Smooth muscle cell (in vitro differentiated cells): ENCODE data around the gene SYNGR4. TPM values are rescaled to one million over a fixed set of nuclear protein-coding genes. Genes with fewer than 3 reads are reported as not detected.
"Not testable (repeated sequence)": the region's sequence is repeated elsewhere in the genome, so short reads cannot be mapped to it uniquely, and the experiment has no call there.

ENCODE experiments used
- DNase-seq: peaks from one replicate; lab custom pipeline; 2025; ENCODE audit not compliant: unreplicated experiment; lab: John Stamatoyannopoulos, UW
- H2AFZ ChIP-seq: fragments of 200-600 bp; sonication (generic); 2 replicates; pipeline ENCODE4 v1.6.0; 2016; ENCODE audit warnings: antibody characterized with exemption, low read depth, mild to moderate bottlenecking
- H3F3A ChIP-seq: fragments of 200-600 bp; sonication (generic); 2 replicates; pipeline ENCODE4 v1.6.0; 2017; ENCODE audit warnings: antibody characterized with exemption, low read depth
- H3K27ac ChIP-seq: fragments of 200-600 bp; sonication (generic); 2 replicates; pipeline ENCODE4 v1.5.1; 2016; ENCODE audit warnings: low read depth, mild to moderate bottlenecking
- H3K27me3 ChIP-seq: fragments of 200-600 bp; sonication (generic); 2 replicates; pipeline ENCODE4 v1.6.1; 2016; ENCODE audit warnings: low read depth, mild to moderate bottlenecking
- H3K36me3 ChIP-seq: fragments of 200-600 bp; sonication (generic); 2 replicates; pipeline ENCODE4 v1.5.1; 2016; ENCODE audit warnings: low read depth
- H3K4me1 ChIP-seq: fragments of 200-600 bp; sonication (generic); 2 replicates; pipeline ENCODE4 v1.5.1; 2016; ENCODE audit warnings: low read depth
- H3K4me2 ChIP-seq: fragments of 200-600 bp; sonication (generic); 2 replicates; pipeline ENCODE4 v1.6.0; 2016; ENCODE audit warnings: mild to moderate bottlenecking
- H3K4me3 ChIP-seq: fragments of 200-600 bp; sonication (generic); 2 replicates; pipeline ENCODE4 v1.5.1; 2016; ENCODE audit warnings: mild to moderate bottlenecking
- H3K79me2 ChIP-seq: fragments of 200-600 bp; sonication (generic); 2 replicates; pipeline ENCODE4 v1.6.0; 2016; ENCODE audit warnings: low read depth, mild to moderate bottlenecking
- H3K9ac ChIP-seq: fragments of 200-600 bp; sonication (generic); 2 replicates; pipeline ENCODE4 v1.6.0; 2016; ENCODE audit warnings: low read depth
- H3K9me3 ChIP-seq: fragments of 200-600 bp; sonication (generic); replicated peaks from 2 replicates; pipeline ENCODE4 v1.5.1; 2016; ENCODE audit warnings: low read depth
- H4K20me1 ChIP-seq: fragments of 200-600 bp; sonication (generic); 2 replicates; pipeline ENCODE4 v1.6.0; 2016; ENCODE audit warnings: low read depth
- WGBS: methylation state at CpG from one replicate; pipeline ENCODE4 v1.1.7; 2016; ENCODE audit warnings: low lambda C conversion rate; 5-methylcytosine and 5-hydroxymethylcytosine counted together
- polyA plus RNA-seq: library from polyadenylated mRNA; unstranded; fragments of >200 nt; fragmentation: Nextera tagmentation; extraction: Ambion mirVana; gene quantifications from 2 replicates; pipeline ENCODE4 v1.2.1, GENCODE V29; 2016
- total RNA-seq: library from RNA; depleted of rRNA; stranded (reverse); fragments of >200 nt; gene quantifications from 2 replicates; pipeline ENCODE4 v1.2.3, GENCODE V29; 2014
- TF ChIP-seq, protein P1 (sequence below): fragments of 200-600 bp; sonication (generic); IDR thresholded peaks from 2 replicates; pipeline ENCODE4 v1.5.1; 2017; ENCODE audit warnings: borderline replicate concordance, mild to moderate bottlenecking, antibody characterized with exemption; ENCODE audit not compliant: insufficient read depth, poor library complexity, severe bottlenecking

SYNGR4 gene, protein sequence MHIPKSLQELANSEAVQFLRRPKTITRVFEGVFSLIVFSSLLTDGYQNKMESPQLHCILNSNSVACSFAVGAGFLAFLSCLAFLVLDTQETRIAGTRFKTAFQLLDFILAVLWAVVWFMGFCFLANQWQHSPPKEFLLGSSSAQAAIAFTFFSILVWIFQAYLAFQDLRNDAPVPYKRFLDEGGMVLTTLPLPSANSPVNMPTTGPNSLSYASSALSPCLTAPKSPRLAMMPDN
- not detected in 2 replicates for total RNA-seq
- 0.98 TPM in 1 of 2 replicates, not detected in the other for polyA plus RNA-seq

- H3K79me2 ChIP-seq, result no peaks in the 10 kb centered on the region
- peak within 1 kb of the TSS; percentile 54 for H3K4me3 ChIP-seq
- H3K4me2 ChIP-seq, result peak within 1 kb of the TSS; percentile 91
- no peaks in the 10 kb centered on the region for H3K9me3 ChIP-seq
- H3F3A ChIP-seq, result no peaks in the 10 kb centered on the region
- no peaks in the 10 kb centered on the region for H4K20me1 ChIP-seq
- no peaks in the 10 kb centered on the region for H3K36me3 ChIP-seq
- no peaks in the 10 kb centered on the region for H3K27me3 ChIP-seq
- TF ChIP-seq, protein P1, sequence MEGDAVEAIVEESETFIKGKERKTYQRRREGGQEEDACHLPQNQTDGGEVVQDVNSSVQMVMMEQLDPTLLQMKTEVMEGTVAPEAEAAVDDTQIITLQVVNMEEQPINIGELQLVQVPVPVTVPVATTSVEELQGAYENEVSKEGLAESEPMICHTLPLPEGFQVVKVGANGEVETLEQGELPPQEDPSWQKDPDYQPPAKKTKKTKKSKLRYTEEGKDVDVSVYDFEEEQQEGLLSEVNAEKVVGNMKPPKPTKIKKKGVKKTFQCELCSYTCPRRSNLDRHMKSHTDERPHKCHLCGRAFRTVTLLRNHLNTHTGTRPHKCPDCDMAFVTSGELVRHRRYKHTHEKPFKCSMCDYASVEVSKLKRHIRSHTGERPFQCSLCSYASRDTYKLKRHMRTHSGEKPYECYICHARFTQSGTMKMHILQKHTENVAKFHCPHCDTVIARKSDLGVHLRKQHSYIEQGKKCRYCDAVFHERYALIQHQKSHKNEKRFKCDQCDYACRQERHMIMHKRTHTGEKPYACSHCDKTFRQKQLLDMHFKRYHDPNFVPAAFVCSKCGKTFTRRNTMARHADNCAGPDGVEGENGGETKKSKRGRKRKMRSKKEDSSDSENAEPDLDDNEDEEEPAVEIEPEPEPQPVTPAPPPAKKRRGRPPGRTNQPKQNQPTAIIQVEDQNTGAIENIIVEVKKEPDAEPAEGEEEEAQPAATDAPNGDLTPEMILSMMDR, result no peak
- DNase-seq, result peak; percentile 92
- H3K4me1 ChIP-seq, result no peaks in the 10 kb centered on the region
- peak within 1 kb of the TSS; percentile 85 for H2AFZ ChIP-seq
- peak within 1 kb of the TSS; percentile 42 for H3K27ac ChIP-seq
- 6% methylated on average over 59 of the region's 59 CpGs for whole genome bisulfite sequencing
- peak within 1 kb of the TSS; percentile 41 for H3K9ac ChIP-seq
Observed at GRCh38 chr19:48363810-48364597, at the start of gene SYNGR4, which contains the start of gene TMEM143. Gene SYNGR4, plus strand, starts transcription at chr19:48364367. Its CDS starts 1,476 bp downstream, at chr19:48365843. Gene TMEM143, minus strand, starts transcription at chr19:48363940. Its CDS starts 20 bp downstream, at chr19:48363920.

DNA sequence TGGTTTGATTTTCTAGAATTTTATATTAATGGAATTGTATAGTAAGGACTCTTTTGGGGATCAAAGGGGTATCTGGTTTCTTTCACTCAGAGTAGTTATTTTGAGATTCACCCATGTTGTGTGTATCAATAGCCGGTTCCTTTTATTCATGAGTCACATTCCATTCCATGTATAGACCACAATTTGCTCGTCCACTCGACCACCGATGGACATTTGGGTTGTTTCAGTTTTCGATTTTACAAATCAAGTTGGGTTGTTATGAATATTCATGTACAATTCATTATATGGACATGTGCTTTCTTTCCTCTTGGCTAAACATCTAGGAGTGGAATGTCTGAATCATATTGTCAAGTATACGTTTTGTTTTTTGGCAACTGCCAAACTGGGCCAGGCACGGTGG is 48.5 kb upstream of the SYNGR4 start:
- H2AFZ ChIP-seq, result no peak overlapping the region
- H3K4me3 ChIP-seq, result no peak overlapping the region
- TF ChIP-seq, protein P1, result no peak
- peaks cover 4% of the 10 kb centered on the region for H3K4me1 ChIP-seq
- no peak for DNase-seq
- no peaks in the 10 kb centered on the region for H3K9me3 ChIP-seq
- no peak overlapping the region for H3K4me2 ChIP-seq
- 92% methylated on average over 7 of the region's 7 CpGs for WGBS
- H3K27me3 ChIP-seq, result no peaks in the 10 kb centered on the region
- no peaks in the 10 kb centered on the region for H4K20me1 ChIP-seq
- H3F3A ChIP-seq, result peaks cover 5% of the 10 kb centered on the region
- no peak overlapping the region for H3K9ac ChIP-seq
- H3K27ac ChIP-seq, result no peak overlapping the region
- no peaks in the 10 kb centered on the region for H3K79me2 ChIP-seq
- H3K36me3 ChIP-seq, result no peaks in the 10 kb centered on the region

DNA sequence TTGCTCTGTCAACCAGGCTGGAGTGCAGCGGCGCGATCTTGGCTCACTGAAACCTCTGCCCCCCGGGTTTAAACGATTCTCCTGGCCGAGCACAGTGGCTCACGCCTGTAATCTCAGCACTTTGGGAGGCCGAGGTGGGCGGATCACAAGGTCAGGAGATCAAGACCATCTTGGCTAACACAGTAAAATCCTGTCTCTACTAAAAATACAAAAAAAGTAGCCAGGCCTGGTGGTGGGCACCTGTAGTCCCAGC is 46.5 kb upstream of the SYNGR4 start:
- H3K36me3 ChIP-seq, H2AFZ ChIP-seq, H3K4me2 ChIP-seq, H4K20me1 ChIP-seq, H3K4me1 ChIP-seq, H3K9me3 ChIP-seq, H3K4me3 ChIP-seq, H3F3A ChIP-seq, H3K9ac ChIP-seq, DNase-seq, H3K79me2 ChIP-seq, H3K27me3 ChIP-seq: not testable (repeated sequence)
- WGBS, result 86% methylated on average over 9 of the region's 9 CpGs
- peak overlapping the region; percentile 37 for H3K27ac ChIP-seq

DNA sequence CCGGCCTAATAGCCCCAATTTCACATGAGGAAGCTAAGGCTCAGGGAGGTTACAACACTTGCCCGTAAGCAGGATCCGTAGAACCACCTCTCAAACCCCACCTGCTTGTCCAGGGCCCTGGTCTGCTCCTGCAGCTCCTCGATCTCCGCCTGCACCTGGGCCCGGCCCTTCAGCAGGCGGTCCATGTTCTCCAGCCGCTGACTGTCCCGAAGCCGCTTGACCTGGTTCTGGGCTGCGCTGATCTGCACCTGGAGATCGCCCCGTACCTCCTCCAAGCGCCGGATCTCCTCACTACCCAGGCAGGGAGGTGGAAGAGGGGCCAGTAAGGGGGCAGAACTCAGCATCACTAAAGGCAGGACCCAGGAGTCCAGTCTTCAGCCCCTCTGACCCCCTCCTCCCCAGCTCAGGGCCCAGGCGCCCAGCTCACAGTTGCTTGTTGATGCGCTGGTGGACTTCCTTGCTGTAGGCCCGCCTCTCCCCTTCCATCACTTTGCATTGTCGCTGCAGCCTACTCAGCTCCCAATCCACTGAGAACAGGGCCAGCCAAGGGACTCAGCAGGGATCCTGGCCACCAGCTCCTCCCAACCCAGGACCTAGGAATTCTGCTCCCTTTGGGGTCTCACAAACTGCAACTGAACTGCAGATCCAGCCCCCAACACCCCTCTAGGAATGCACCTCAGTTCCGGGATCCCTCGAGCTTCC is 45.7 kb upstream of the SYNGR4 start:
- H3K9ac ChIP-seq, result no peak overlapping the region
- TF ChIP-seq, protein P1, result no peak

More for the DNA sequence above, 45.7 kb upstream of the SYNGR4 start:
- Histone ChIP-seq H3F3A (peaks cover 7% of the 10 kb centered on the region), H3K36me3 (no peaks in the 10 kb centered on the region), H3K4me2 (no peak overlapping the region), H3K4me1 (peaks cover 14% of the 10 kb centered on the region), H3K4me3 (no peak overlapping the region), H3K79me2 (no peaks in the 10 kb centered on the region), H3K9me3 (no peaks in the 10 kb centered on the region), H2AFZ (no peak overlapping the region), H3K27me3 (no peaks in the 10 kb centered on the region), H4K20me1 (no peaks in the 10 kb centered on the region), H3K27ac (no peak overlapping the region)
- 95% methylated on average over 21 of the region's 21 CpGs for WGBS
- no peak for DNase-seq
